Hematopoietic multipotent progenitor cell treated with erythropoietin and hydrocortisone succinate and interleukin-3 and kit ligand, for 6 days (in vitro differentiated cells): ENCODE data around the gene UBA1.

ENCODE experiments used
- DNase-seq: peaks from one replicate; pipeline ENCODE4 v3.0.0-alpha.2; 2015

UBA1 gene

GRCh38 chrX:47170861-47171692 lies 22.6 kb upstream of the UBA1 start:
- DNase-seq = no peak

DNA sequence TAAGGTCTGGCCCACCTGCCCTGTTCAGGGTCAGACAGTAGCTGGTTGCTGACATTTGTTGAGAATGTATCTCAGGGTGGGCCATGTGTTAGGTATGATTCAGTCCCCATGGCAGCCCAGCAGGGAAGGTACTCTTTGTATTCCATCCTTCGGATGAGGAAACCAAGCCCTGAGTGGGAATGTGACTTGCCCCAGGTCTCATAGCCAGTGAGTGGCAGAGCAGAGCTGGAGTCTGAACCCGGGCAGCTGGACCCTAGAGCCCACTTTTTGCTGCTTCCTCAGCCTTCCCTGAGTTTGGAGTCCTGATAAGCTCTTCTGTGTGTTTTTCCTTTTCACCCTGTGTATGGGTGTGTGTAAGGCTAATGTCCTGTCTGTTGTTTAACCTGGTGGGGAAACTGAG lies 21.6 kb upstream of the UBA1 start:
- DNase-seq = no peak

- no peak for DNase-seq
Observed at GRCh38 chrX:47172549-47172948, 21.1 kb upstream of the UBA1 start.

- DNase-seq = no peak
Observed at GRCh38 chrX:47172971-47173792, 20.4 kb upstream of the UBA1 start.

DNA sequence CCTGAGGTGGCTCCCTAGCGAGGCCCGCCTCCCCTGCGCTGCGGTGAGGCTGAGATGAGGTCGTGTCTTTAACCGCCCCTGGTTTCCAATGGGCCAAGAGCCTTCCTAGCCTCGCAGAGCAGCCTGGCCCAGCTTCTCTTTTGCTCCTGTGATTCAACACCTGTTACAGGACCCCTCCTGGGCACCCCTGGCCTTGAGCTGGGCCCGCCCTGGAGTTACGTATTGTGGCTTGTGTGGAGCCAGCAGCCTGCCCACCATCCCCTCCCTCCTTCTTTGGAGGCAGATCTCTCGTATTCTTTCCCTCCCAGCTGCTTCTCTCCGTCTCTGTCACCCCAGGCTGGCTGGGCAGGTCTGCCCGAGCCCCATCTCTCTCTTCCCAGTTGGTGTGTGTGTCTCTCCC lies 19.3 kb upstream of the UBA1 start:
- DNase-seq = no peak

GRCh38 chrX:47174846-47175587 lies 18.6 kb upstream of the UBA1 start:
- no peak for DNase-seq

- no peak for DNase-seq
Observed at GRCh38 chrX:47175588-47175980, 18.0 kb upstream of the UBA1 start.

GRCh38 chrX:47176101-47176740 lies 17.4 kb upstream of the UBA1 start:
- no peak for DNase-seq

- DNase-seq = no peak
Observed at GRCh38 chrX:47177079-47177478, 16.6 kb upstream of the UBA1 start.

GRCh38 chrX:47178337-47178736 lies 15.3 kb upstream of the UBA1 start:
- DNase-seq = no peak

DNA sequence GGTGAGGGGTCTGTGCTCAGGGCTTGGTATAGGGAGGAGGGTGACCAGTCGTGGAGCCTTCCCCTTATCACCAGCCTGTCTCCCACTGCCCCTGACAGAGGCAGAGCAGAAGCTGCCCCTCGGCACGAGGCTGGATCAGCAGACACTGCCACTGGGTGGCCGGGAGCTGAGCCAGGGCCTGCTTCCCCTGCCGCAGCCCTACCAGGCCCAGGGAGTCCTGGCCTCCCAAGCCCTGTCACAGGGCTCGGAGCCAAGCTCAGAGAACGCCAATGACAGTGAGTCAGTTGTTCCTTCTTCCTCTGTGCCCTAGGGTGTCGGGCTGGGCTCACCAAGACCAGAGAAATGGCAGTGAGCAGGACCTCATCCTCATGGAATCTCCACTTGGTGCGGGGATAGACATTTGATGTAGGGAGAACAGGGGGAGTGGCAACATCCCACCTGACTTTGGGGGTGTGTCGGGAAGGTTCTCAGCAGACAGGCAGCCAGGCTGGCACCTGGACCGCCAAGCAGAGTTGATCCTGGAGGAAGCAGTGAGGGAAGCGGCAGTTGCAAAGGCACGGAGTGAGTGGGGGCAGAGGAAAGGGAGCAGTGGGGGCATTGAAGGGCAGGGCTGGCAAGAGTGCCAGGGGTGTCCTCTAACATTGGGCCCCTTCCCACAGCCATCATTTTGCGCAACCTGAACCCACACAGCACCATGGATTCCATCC lies 14.3 kb upstream of the UBA1 start:
- no peak for DNase-seq

GRCh38 chrX:47179928-47180255 lies 13.7 kb upstream of the UBA1 start:
- DNase-seq = no peak

- no peak for DNase-seq
Observed at GRCh38 chrX:47180346-47180745, 13.3 kb upstream of the UBA1 start.

DNA sequence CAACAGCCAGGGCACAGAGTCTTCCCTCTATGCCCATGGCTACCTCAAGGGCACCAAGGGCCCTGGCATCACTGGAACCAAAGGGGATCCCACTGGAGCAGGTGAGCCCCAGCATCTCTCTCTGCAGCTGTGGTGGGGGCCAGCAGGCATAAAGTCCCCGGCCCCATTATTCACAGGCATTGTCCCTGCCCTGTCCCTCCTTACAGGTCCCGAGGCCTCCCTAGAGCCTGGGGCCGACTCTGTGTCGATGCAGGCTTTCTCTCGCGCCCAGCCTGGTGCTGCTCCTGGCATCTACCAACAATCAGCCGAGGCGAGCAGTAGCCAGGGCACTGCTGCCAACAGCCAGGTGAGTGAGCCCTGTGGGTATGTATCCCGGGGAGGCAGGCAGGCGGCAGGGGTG lies 12.3 kb upstream of the UBA1 start:
- DNase-seq = no peak

DNA sequence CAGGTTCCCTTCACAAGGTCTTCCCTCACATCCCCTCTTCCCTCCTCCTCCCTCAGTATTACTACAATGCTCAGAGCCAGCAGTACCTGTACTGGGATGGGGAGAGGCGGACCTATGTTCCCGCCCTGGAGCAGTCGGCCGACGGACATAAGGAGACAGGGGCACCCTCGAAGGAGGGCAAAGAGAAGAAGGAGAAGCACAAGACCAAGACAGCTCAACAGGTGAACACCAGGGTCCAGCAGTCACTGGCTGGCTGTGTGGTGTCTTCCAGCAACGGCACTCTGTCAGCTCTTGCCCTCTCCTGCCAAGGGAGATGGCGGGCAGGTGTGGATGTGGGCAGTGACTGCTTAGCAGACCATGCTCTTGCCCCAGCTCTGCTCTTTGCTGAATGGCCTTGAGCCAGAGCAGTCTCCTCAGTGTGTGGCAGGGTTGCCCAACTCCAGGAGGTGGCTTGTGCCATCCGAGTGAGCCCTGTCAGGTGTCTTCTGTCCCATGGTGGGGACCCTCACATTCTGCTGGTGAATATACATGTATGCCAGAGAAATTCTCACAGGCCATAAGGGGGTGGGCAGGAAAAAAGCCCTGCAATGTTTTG lies 11.4 kb upstream of the UBA1 start:
- DNase-seq = no peak

DNA sequence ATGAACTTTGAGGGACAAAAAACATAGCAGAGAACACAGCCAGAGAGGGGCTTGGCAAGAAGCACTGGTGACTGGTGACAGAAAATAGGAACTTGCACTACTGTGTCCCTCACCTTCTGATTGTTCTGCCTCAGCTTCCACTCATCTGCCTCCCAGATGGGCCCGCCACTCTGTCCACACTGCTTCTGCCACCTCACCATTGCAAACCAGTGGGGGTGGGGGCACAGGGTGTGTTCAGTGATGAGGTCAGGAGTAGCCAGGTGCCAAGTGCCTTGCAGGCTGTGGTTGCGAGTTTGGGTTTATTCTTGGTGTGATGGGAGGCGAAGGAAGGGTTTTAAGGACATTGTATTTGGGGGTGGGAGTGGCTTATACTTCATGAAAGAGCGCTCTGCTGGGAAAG lies 9.1 kb upstream of the UBA1 start:
- DNase-seq = no peak

DNA sequence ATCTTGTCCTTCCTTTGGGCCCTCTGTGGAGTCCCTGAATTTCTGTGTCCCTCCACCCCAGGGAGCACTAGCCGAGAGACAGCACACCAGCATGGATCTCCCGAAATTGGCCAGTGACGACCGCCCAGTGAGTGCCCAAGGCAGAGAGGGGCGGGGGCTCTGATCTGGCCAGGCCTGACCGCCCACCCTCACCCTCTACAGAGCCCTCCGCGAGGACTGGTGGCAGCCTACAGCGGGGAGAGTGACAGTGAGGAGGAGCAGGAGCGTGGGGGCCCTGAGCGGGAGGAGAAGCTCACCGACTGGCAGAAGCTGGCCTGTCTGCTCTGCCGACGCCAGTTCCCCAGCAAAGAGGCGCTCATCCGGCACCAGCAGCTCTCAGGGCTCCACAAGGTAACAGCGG lies 8.4 kb upstream of the UBA1 start:
- no peak for DNase-seq

DNA sequence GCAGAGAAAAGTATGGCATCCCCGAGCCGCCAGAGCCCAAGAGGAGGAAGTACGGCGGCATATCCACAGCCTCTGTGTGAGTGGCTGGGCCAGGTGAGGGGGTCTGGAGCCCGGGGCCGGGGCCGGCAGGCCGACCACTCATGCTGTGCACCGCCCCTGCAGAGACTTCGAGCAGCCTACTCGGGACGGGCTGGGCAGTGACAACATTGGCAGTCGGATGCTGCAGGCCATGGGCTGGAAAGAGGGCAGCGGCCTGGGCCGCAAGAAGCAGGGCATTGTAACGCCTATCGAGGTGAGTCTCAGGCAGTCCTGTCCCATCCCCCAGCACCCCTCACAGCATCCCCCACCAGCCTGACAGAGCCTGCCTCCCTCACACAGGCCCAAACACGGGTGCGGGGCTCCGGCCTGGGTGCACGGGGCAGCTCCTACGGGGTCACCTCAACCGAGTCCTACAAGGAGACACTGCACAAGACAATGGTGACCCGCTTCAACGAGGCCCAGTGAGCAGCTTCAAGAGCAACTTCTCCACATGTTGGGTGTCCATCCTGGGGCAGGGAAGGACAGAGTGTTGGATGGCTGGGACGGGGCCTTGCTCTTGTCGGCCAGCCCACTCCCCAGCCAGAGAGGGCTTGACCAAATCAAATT lies 7.4 kb upstream of the UBA1 start:
- DNase-seq = no peak

- DNase-seq = no peak
Observed at GRCh38 chrX:47187106-47187677, 6.4 kb upstream of the UBA1 start.

GRCh38 chrX:47189906-47190305 lies 3.7 kb upstream of the UBA1 start:
- DNase-seq = no peak
